ENCODE results near the gene KASH5.
A peak's percentile ranks its signal among the peaks of the same experiment; 100 is the strongest.
"Not testable (repeated sequence)": the region's sequence is repeated elsewhere in the genome, so short reads cannot be mapped to it uniquely, and the experiment has no call there.

The KASH5 gene

DNA sequence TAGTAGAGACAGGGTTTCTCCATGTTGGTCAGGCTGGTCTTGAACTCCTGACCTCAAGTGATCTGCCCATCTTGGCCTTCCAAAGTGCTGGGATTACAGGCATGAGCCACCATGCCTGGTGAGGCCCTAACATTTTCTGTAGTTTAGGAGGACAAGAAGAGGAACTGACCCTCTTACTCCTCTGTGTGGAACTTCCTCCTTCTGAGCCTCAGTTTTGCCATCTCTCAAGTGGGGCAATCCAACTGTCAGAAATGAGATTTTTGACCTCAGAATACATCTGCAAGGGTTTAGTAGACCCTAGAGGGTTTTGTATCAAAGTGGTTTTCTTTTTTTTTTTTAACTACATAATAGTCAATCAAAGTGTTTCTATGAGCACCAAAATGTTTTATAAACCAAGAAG lies 21.9 kb upstream of the KASH5 start:
- TF ChIP-seq POLR2A (IDR thresholded peaks at IDR 0.05; ENCODE audit: low read depth, low read length): no peak
- DNase-seq (ENCODE audit: insufficient read length, low spot score): no peak
- FAIRE-seq: no peak

DNA sequence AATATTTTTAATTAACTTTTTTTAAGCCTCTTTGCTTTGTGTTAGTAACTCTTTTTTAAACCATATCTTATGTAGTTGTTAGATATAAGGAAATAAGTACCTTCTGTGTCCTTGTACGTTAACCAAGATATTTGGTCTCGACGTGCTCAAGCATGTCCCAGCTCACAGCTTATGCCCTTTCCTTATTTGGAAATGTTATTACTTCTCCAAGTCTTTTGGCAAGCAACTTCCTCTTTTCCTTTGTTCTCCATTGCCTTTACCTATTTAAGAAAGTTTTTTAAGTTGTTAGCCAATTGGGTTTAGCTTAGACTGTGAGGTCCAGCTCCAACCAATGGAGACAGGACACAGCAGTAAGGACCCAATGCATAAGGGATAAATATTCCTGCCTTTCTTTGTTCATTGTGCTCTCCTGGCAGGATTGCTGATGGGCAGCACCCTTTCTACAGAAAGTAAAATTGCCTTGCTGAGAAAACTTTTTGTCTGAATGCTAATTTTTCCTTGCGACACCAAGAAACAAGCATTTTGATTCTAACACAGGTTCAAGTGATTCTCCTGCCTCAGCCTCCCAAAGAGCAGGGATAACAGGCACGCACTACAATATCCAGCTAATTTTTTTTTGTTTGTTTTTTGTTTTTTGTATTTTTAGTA lies 19.2 kb upstream of the KASH5 start:
- no peak for FAIRE-seq
- no peak for TF ChIP-seq POLR2A (IDR thresholded peaks at IDR 0.05; ENCODE audit: low read depth, low read length)
- no peak for DNase-seq (ENCODE audit: insufficient read length, low spot score)

DNA sequence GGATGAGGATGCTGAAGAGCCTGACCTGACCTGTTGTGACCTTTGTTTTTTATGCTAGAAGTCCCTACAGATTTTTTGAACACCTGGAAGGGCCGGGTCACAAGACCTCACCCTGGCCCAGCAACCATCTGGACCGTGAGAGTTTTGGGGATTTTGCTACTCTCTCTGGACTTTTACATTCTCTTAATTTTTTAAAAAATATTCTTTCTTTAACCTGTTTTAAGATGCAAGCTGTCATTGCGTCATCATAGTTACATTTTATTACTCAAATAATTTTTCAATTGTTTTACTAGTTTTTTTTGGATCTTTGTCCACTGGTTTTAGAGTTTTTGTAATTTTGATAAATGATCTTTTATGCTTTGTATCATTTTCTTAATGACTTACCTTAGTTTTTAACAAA lies 16.9 kb upstream of the KASH5 start:
- no peak for FAIRE-seq
- no peak for DNase-seq (ENCODE audit: insufficient read length, low spot score)
- no peak for TF ChIP-seq POLR2A (IDR thresholded peaks at IDR 0.05; ENCODE audit: low read depth, low read length)

DNA sequence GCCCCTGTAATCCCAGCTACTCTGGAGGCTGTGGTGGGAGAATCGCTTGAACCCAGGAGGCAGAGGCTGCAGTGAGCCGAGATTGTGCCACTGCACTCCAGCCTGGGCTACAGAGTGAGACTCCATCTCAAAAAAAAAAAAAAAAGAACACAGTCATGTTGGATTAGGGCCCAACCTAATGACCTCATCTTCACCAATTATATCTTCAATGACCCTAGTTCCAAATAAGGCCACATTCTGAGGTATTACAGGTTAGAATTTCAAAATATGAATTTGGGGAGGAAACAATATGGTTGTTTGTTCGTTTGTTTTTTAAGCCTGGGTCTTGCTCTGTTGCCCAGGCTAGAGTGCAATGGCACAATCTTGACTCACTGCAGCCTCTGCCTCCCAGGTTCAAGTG lies 14.9 kb upstream of the KASH5 start:
- FAIRE-seq; DNase-seq (ENCODE audit: insufficient read length, low spot score): not testable (repeated sequence)

DNA sequence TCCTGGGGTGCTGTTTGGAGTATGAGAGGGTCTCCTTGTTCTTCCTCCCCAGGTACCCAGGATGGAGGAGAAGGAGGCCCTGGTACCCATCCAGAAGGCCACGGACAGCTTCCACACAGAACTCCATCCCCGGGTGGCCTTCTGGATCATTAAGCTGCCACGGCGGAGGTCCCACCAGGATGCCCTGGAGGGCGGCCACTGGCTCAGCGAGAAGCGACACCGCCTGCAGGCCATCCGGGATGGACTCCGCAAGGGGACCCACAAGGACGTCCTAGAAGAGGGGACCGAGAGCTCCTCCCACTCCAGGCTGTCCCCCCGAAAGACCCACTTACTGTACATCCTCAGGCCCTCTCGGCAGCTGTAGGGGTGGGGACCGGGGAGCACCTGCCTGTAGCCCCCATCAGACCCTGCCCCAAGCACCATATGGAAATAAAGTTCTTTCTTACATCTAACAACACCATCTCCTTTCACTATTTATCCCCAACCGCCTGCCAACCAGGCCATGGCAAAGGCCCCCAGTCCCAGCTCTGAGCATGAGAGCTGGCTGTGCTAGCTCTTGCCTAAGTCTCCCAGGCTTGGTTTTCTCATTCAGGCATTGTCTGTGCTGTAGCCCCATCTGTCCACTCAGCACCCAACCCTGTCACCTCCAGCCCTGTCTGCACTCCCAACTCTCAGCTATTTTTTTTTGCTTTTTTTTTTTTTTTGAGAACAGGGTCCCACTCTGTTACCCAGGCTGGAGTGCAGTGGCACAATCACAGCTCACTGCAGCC lies 13.2 kb upstream of the KASH5 start:
- FAIRE-seq (no peak), DNase-seq (ENCODE audit: insufficient read length, low spot score) (no peak)
- TF ChIP-seq POLR2A (IDR thresholded peaks at IDR 0.05; ENCODE audit: low read depth, low read length): no peak

DNA sequence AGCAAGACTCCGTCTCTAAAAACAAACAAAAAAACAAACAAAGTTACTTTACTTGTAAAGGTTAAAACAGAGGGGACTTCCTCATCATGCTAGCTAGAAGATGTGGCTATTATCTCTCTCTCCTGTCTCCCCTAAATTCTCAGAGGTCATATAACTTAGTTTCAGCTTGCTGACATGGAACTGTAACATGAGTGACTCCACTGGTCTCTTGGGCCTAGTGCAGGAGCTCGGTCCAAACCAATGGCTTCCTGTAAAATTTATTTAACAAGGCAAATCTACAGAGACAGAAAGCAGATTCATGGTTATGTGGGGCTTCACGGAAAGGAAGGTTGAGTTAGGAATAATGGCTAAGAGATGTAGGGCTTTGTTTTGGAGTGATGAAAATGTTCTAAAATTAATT lies 9.5 kb upstream of the KASH5 start:
- no peak for FAIRE-seq
- TF ChIP-seq POLR2A (IDR thresholded peaks at IDR 0.05; ENCODE audit: low read depth, low read length): no peak
- no peak for DNase-seq (ENCODE audit: insufficient read length, low spot score)

DNA sequence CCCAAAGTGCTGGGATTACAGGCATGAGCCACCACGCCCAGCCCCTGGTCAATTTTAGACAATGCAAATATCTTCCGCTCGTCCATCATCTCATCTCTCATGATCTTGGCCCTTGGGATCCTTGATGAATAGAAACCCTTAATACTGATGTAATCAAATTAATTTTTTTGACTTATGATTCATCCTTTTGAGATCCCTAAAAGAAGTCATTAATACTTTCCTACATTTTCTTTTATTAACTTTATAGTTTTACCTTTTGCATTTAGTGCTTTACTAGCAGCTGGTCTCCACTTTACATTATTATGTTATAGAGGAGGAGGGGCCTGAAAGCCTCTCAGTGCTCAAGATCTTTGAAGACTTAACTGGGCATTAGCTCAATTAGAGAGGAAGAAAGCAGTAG lies 7.7 kb upstream of the KASH5 start:
- DNase-seq (ENCODE audit: insufficient read length, low spot score) (no peak), FAIRE-seq (no peak)
- TF ChIP-seq POLR2A (IDR thresholded peaks at IDR 0.05; ENCODE audit: low read depth, low read length): no peak

DNA sequence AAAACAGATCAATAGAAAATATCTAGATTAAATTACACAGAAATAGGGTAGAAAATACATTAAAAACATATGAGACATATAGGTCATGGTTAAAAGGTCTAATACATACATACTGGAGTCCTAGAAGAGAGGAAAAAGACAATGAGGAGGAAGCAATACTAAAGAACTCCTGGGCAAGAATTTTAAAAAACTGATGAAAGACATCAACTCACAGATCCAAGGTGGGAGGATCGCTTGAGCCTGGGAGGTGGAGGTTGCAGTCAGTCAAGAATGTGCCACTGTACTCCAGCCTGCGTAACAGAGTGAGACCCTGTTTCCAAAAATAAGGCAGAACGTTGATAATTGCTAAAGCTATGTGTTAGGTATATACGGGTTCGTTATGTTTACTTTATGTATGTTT lies 5.4 kb upstream of the KASH5 start:
- DNase-seq (ENCODE audit: insufficient read length, low spot score) (no peak), FAIRE-seq (no peak)
- TF ChIP-seq POLR2A (IDR thresholded peaks at IDR 0.05; ENCODE audit: low read depth, low read length): no peak

DNA sequence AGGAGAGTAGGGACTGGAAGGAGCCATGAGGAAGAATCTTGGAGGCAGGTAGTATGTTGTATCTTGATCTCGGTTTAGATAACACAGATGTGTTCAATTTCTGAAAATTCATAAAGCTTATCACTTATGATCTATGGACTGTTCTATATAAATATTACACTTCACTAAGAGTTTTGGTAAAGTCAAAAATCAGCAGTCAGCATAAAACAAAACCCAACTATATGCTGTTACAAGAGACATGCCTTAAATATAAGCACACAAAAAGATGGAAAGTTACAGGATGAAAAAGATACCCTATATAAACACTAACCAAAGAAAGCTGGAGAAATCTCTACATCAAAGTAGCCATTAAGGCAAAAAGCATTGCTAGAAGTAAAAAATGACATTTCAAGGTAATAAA lies 4.5 kb upstream of the KASH5 start:
- FAIRE-seq (no peak), DNase-seq (ENCODE audit: insufficient read length, low spot score) (no peak)
- TF ChIP-seq POLR2A (IDR thresholded peaks at IDR 0.05; ENCODE audit: low read depth, low read length): no peak

DNA sequence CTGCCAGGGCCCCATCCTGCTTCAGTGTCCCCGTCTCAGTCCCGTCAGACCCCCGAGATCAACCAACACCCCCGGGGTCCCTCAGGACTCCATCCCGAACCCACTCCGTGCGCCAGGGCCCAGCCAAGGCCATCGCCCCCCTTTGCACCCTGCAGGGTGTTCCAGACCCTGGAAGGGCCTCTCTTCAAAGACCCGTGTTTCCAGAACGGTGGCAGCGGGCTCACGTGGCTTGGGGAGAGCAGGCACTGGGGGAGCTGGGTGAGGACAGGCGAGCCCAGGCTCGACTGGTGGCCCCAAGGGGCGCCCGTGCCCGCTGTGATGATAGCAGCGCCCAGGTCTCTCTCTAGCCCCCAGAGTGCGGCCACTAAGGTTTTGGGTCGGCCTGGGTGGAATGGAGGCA lies 1.4 kb downstream of the KASH5 start:
- TF ChIP-seq POLR2A (IDR thresholded peaks at IDR 0.05; ENCODE audit: low read depth, low read length): no peak
- DNase-seq (ENCODE audit: insufficient read length, low spot score): no peak
- FAIRE-seq: no peak

DNA sequence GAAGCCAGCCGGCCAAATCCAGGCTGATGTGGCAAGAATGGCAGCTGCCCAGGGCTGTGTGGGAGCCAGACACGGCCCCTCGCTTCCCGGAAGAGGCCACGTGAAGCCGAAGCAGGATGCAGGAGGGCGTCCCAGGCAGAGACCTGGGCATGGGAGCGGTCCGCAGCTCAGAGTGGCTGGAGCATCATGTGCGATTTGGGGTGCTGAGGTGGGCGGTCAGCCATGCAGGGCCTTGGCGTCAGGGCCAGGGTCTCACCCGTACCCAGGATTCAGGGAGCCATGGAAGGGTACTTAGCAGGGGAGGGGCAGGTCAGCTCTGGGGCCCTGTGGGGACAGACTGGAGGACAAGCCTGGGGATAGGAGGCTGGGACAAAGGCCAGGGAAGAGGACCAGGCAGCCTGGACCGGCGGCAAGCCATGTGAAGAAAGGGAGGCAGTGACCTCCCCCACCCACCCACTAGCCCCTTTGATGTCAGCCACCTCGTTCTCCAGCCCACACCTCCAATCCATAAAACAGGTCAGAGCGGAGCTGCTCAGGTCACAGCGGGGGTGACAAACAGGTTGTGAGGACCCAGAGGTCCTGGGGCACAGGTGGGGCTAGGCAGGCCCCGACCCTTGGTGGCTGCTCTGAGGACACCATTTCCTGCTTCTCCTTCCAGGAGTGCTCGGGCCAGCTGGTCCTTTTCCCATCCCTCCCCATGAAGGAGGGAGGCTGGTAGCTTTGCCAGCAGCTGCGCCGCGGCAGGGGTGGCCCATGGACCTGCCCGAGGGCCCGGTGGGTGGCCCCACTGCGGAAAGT lies 2.3 kb downstream of the KASH5 start:
- no peak for TF ChIP-seq POLR2A (IDR thresholded peaks at IDR 0.05; ENCODE audit: low read depth, low read length)
- FAIRE-seq: no peak
- DNase-seq (ENCODE audit: insufficient read length, low spot score): no peak

DNA sequence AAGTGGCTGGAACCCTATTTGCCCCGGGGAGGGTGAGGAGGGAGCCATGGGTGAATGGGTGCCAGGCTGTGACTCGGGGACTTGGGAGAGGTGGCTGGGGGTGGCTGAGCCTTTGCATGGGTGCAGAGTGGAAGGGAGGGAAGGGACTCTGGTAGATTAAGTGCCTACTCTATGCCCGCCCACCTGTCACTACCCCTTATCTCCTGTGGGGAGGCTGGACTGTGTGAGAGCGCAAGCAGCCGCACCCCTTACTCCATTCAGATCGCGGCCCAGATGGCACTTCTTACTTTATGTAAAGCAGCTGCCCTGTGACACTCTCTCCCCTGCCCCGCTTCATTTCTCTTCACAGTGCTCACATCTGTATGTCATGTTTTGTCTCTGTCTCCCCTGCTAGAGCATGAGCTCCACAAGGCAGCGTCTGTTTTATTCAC lies 2.9 kb downstream of the KASH5 start:
- DNase-seq (ENCODE audit: insufficient read length, low spot score) (no peak), FAIRE-seq (no peak)
- no peak for TF ChIP-seq POLR2A (IDR thresholded peaks at IDR 0.05; ENCODE audit: low read depth, low read length)

DNA sequence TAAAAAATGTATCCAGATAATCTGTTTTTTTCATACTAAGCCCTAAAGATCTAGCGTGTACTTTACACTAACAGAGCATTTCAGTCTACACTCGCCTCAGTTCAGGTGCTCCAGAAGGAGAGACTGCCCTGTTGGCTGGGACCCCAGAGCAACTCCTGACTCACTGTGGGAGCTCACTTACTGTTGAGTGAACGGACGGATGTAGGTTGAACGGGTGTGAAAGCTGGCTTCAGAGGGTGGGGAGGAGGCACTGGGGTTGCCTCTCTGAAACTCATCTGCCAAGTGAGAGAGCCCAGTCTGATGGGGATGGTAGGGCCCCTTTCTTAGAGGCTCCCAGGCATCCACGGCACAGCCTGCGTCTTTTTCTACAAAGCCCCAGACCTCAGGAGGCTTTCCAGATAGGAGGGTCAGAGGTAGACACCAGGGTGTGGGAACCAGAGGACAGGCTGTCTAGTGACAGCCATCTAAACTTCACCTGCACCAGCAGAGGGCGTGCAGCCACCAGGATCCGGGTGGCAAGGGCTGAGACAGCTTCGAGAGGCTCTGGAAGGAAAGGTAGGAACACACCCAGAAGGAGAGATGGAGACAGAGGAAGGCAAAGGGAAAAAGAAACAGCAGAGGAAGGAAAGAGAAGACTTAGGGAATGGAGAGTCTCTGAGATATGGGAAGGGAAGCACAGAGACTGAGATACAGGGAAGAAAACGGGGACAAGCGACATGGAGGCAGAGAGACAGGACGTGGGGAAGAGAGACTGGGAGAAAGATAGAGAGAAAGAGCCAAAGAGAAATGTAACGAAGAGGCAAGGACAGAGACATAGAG lies 3.7 kb downstream of the KASH5 start:
- peak; percentile 90 for DNase-seq (ENCODE audit: insufficient read length, low spot score)
- no peak for TF ChIP-seq POLR2A (IDR thresholded peaks at IDR 0.05; ENCODE audit: low read depth, low read length)
- FAIRE-seq: peak; percentile 77

DNA sequence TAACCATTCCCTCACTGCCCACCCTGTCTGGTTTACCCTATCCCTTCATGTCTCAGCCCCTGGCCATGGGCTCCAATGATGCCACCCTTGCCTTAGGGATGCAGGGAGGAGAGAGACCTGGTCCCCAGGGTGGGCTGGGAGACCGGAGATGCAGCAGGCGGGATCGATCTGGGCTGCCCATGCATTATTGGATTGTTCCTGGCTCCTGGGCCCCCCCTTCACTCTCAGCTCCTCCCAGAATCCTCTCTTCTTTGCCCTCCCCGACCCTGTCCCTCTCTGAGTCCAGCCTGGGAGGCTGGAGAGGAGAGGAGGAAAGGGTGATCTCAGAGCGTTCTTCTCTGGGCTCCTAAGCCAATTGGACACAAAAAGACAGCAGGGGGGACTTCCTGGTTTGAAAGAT lies 5.8 kb downstream of the KASH5 start:
- TF ChIP-seq POLR2A (IDR thresholded peaks at IDR 0.05; ENCODE audit: low read depth, low read length): no peak
- FAIRE-seq: no peak
- no peak for DNase-seq (ENCODE audit: insufficient read length, low spot score)

Measured in H54 (cell line).